Measurements from ENCODE around the gene DCUN1D3.

Gene DCUN1D3

DNA sequence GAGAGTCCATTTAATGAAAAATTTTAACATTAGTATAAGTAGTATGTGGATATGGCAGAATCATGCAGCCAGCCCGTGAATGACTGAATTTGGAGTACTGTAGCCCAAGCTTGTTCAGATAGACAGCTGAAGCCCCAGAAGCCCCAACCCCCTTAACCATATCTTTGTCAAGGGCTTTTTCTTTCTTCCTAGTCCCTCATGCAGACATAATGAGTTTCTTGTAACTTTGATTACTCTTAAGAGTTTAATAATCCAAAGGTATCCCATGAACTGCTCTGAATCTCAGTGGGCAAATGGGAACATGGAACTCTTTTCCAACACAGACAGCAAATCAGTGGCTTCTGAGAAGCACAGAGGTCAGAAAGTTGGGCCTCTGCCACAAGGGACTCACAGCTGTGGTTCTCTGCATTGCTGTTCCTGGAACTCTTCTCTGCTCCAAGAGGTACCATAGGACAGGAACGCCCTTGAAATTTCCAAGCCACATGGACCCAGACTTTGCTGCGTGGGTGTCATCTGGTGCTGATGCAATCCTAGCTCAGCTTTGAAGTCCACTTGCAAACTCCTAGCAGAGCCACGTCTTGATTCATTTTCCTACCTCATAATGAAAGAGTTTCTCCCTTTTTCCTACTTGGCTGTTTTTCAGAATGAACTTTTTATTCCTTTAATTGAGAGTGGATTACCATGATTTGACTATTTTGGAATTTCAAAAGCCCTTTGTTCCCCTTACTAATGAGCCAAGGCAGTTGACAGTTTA lies 18.5 kb upstream of the DCUN1D3 start:
- DNase-seq, result no peak

DNA sequence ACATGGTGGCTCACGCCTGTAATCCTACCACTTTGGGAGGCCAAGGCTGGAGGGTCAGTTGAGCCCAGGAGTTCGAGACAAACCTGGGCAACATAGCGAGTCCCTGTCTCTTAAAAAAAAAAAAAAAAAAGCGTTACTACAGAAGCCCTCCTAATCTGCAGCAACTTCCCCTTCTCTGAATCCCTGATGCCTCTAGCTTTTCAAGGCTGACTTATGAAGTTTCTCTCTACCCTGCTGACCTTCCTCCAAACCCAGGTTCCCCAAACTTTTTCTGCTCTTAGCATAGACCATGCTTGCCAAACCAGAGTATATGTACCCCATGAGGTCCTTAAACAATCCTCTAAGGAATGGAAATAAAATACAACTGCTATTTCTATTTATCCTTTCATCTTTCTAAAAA lies 16.8 kb upstream of the DCUN1D3 start:
- DNase-seq, result no peak

DNA sequence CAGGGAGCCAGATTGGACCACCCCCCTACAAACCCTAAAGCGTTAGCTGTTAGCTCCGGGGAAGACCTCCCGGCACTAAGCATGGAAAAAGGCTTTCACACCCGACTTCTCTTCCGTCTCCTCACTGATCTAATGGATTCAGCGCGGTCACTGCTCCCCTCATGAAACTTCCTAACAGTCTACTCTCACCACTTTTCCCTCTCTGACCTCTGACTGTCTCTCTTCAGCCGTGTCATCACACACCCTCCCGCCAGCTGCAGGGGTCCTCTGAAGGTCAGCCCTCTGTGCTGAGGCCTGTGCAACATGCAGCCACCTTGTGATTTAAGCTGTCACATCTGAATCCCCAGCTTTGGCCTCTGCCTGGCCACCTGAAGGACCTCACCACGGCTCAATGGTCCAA lies 16.1 kb upstream of the DCUN1D3 start:
- no peak for DNase-seq

DNA sequence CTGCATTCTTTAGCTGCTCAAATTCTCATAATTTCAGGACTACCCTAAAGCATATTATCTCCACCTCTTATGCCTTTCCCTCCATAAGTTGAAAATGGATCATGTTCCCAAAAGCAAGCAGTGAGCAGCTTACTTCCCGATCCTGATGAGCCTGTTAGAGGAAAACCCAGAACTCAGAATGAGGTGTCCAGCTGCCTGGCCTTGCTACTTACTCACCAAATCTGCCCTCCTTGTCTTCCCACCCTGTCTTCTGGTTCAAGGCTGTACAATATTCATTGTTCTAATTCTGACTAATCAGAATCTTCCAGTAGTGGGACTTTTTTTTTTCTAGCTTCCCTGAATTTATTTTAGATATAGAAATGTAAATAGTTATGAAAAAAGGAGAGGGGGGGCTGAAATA lies 11.2 kb upstream of the DCUN1D3 start:
- DNase-seq, result no peak

DNA sequence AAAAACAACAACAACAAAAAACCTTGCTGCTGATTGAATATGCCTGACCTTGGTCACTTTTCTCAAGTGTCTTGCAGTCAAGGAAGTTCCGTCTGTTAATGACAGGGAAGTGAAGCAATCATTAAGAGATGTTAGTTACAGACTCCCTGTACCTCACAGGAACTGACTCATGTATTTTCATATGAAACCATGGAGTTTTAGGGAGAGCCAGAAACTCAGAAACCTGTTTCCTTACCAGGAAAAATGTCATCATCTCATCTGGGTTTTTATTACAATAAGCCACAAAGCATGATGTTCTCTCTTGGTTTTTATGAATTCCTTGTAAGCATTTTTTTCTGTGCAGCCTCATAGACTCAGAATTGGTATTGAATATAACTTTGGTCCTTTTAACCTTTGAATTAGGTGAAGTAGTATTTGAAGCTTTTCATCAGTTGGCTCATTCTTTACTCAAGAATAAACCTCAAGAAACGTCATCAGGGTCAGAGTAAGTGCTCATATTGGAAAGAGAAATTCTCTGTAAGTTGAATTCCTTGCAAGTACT lies 10.7 kb upstream of the DCUN1D3 start:
- DNase-seq, result no peak

DNA sequence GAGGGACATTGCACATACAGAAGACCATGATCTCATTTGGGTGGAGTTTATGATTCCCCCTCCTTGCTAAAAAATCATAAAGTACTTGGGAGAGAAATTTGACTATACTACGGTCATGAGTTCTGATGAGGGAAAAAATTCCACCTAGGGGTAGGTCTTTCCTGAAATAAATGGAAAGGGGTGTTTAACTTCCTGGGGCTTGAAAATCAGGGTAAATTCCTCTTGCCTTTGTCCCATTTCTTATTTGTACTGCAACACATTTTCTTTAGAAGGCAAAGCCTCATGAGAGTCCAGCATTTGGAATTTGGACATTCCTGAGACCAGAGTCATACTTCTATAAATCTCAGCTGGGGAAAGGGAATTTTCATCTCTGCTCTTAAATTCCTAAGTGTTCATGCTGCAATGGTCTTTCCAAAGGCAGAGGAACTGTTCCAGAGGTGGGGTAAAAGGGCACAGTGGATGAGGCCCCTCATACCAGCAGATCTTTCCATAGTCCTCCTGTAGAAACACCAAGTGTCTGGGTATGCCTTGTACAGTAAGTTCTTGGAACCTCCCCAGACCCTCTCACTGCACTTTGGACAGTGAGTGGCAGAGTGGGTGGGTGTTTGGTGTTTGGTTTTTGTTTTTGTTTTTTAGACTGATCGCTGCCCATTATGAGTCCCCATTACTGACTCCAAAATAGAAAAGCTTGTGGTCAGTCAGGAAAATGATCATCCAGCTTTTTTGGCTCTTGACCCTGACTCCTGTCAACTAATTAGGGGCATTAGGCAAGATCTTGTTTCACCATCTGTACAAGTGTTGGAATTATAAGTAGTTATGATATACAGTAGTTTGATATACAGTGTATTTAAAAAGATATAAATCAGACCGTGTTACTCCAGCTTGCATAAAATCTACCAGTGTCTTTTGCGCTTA lies 6.4 kb upstream of the DCUN1D3 start:
- no peak for DNase-seq

DNA sequence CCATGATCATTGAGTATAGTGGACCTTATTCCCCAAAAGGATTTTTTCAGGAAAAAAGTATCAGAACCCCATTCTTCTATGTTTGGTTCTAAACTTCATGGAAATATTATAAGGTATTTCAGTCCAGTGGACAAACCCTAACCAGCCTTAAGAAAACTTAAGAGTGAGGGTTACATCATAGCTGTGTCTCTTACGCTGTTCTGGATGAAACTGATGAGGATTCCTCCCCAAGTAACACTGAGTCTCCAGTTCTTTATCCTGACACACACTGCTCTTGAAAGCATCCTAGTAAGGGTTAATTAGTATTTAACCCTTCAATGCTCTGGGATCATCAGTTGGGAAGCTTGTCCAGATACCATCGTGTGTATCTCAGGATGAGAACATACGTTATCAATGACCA lies 5.4 kb upstream of the DCUN1D3 start:
- DNase-seq, result no peak

DNA sequence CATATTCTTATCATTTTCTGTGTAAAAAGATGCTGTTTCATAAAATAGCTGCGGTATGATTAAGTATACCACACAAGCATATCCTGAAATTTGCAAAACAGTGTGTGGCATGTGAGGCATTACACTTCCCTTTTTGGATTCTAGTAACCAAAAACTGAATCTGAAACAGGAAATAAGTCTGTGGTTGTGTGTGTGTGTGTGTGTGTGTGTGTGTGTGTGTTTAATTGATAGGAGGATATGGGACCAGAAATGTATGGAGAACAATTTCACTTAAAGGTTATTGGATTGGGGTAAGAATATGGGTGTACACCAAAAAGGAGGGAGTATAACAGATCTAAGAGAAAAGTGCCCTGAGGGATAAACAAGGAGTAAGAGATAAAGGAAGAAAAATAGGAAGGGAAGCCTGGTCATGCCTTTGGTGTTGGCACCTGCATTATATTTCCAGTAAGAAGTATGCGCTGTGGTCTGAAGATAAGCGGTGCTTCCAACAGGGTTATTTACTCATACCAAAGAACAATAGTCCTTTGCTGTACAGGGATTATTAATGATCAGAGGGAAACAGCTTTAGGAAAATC lies 4.4 kb upstream of the DCUN1D3 start:
- no peak for DNase-seq

DNA sequence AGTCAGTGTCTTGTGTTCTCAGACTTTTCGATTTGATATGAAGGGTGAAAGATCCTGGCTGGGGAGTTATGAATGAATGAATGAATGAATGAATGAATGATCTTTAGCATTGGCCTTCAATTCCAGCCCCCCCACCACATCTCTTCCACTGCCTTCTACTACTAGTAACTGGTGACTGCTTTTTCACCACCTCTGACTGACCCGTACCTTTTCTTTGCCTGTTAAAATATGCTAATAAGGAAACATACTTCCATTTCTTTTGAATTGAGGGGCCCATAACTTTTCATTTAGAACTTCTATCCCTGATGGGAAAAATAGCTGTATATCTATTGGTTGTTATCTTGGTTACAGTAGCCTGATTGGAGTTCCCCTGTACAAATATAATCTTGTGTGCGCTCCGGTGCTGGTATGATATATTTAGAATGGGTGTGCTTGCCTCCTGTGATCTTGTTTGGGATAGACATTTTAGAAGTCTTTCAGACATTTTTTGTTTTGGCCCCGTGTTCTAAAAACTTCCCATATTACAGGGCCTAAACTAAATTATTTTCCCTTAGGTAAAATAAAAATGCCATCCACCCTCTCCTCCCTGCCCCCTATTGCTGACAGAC lies 3.8 kb upstream of the DCUN1D3 start:
- DNase-seq, result no peak

DNA sequence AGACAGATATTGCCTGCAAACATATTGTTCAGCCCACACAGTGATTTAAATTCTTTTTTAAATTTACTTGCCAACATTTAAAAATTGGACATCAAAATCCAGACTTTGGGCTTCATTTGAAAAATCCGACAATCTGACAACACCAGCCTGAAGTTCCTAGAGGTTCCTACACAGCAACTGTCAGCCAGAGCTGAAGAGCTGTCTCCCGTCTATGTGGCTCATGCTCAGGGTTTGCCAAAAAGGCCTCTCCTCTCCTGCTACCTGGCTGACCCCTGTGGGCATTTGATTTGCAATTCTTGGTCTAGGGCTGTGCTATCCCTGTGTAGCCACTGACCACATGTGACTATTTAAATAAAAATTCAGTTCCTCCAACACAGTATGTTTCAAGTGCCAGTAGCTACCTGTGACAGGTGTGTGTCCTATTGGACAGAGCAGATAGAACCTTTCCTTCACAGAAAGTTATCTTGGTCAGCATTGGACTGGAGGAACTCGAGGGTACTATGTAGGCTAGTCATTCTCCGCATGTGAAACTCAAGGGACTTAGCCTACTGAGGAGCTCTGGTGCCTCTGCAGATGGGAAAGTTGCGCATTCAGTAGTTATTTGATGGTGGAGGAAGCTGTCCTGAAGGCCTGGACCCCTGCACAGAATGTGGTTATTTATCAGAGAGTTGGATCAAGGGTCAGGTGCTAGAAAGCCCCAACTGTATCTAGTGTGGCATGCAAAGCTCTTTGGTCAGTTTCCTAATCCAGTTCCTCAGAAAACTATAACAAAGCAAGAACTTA lies 3.1 kb upstream of the DCUN1D3 start:
- no peak for DNase-seq

DNA sequence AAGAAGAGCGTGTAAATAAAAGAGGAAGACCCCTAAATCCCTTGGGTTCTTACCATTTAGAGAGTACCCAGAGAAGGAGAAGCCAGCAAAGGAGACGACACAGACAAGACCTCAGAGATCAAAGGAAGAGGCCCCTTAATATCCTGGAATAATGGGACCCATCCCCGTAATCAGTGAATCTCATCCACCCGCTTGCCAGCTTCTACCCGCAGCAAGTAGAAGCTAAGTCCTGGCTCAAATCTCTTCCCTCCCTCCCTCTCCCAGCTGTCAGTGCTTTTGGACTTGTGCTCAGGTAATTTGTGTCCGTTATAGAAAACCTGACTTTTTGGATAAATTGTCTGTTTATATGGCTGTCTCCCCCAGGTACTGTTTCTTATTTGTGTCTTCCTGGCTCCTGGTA lies 2.3 kb upstream of the DCUN1D3 start:
- DNase-seq, result no peak

DNA sequence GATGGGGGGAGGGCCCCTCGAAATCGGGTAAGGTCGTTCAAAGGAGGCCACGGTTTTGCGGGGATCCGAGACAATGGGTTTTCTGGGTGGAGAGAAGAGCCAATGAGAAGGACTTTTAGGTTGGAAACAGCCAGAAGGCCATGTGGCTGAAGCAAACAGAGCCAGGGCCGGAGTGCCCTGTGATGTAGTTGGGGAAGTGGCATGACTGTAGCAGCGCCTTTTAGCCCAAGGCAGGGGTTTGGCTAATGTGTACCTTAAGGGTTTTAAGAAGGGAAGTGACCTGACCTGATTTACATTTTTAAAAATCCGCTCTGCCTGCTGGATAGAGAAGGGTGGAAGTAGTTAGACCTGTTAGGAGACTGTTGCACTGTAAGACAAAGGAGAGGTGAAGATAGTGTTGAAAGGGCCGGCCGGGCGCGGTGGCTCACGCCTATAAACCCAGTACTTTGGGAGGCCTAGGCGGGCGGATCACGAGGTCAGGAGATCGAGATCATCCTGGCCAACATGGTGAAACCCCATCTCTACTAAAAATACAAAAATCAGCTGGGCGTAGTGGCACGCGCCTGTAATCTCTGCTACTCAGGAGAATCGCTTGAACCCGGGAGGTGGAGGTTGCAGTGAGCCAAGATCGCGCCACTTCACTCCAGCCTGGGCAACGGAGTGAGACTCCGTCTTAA lies 1.4 kb upstream of the DCUN1D3 start:
- peak; percentile 6 for DNase-seq

DNA sequence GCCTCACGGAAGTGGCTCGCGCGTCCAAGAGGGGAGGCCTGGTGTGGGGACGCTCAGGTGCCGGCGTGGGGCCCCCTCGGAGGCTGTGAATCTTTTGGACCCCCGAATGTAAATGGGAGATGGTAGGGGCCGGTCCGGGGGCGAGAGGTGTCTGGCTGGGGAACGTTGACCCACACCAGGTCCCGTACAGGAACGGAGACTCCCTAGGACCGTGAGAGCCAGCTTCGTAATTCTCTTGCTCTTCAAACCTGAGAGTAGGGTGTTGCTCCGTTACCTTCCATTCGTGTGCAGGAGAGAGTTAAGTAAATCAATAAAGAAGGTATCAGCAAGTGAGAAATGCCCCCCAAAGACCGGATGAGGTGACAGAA lies 894 bp upstream of the DCUN1D3 start:
- DNase-seq, result no peak

DNA sequence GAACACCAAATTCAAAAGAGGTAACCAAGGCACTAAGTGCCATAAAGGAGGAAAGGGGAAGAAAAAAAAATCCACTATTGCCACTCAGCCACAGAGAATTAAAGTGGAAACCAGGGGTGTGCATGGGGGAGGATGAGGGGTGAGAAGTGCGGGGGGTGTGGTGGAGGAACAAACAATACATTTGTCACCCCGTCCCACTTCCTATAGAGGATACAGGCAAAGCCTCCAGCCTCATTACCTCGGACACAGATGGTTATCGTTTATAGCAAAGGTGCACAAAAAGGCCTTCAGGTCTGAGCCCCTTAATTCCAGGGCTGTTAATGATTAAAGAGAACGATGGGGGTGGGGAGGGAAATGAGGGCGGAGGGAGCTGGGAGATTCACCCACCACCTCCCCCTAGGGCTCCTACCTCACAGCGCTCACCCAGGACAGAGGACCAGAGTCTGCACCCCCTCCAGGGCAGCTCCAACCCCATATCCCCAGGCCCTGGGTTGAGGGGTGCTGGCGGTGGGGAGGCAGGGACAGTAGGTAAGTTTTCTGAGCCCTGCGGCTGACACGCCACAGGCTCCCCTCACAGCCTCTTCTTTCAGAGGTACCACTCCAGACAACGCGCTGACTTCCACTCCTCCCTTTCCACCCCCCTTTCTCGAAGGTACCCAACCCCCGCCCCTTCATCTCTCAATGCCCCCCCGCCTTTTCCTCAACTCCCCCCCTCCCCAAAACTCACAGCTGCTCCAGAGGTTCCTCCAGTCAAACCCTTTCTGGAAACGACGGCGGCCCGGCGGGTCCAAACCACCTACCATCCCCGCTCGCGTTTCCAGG lies 470 bp downstream of the DCUN1D3 start:
- no peak for DNase-seq

DNA sequence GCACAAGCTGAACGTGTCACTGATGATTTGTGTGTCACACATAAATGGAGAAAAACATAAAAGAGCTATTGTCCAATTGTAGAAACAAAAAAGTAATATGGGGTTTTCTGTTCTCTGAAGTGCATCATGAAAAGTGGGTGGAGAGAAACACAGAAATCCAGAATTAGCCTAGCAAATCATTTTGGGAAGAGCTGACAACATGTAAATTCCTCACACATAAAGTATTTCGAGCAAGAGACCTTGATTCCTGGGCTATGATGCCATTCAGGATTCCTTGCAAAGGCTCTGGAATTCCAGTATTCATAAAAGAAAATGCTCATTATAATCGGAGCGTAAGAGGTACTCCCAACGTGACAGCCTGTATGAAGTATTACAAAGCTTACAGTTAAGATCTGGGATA lies 1.1 kb downstream of the DCUN1D3 start:
- DNase-seq, result no peak

DNA sequence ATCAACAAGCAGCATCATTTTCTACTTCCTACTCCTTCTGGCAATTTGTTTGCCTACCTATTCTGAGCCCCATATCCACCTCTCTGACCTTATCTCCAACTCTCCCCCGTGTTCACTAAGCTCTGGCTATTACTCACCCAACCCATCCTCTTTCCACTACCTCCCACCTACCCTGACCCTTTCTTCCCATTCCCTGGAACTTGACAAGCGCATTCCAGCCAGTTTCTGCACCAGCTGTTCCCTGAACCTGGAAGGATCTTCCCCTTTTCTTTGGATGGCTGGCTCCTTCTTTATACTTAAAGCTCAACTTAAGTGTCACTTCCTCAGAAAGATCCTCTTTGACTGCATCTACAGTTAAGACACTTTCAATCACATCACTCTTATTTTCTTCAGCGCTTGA lies 2.2 kb downstream of the DCUN1D3 start:
- no peak for DNase-seq

DNA sequence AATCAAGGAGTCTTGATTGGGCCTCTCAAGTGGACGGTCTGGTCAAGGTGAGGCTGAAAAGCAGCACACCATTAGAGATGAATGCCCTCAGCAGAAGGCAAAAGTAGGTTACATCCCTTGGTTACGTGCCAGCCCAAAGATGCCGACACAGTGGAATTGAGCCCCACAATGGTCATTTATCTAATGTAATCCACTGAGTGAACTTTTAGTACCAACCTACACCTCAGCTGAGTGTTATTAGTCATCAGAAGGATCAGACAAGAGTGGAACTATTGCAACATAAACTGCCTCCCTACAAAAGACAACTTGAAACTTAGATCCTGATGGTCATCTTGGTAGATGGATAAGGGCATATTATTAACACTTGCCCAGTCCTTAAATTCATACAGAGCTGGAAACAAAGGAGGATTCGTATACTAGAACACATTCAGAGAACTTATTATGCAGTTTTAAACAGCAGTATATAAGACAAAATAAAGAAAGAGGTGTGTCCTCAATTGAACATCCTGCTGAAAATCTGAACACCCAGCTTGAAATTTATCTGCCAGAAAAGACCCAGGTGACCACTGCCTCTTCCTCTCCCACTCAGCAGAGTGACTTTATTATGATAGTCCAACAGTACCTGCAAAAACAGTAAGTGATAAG lies 2.8 kb downstream of the DCUN1D3 start:
- no peak for DNase-seq

DNA sequence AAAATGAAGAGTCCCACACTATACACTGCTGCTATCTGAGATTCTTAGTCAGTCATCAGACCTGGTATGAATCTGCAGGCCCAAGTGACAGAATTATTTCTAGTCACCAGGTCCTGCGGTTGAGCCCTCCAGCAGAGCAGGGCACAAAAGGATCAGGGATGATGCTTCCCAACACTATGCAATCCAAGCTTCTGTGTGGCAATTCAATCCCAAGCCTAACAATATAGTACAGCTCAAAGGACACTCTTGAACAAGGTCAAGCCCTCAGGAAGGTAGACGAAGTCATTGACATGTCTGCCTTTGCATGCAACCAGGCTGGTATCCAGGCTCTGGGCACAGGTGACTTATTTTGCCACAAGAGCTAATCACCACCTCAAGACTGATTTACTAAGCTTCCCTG lies 5.8 kb downstream of the DCUN1D3 start:
- DNase-seq, result no peak

DNA sequence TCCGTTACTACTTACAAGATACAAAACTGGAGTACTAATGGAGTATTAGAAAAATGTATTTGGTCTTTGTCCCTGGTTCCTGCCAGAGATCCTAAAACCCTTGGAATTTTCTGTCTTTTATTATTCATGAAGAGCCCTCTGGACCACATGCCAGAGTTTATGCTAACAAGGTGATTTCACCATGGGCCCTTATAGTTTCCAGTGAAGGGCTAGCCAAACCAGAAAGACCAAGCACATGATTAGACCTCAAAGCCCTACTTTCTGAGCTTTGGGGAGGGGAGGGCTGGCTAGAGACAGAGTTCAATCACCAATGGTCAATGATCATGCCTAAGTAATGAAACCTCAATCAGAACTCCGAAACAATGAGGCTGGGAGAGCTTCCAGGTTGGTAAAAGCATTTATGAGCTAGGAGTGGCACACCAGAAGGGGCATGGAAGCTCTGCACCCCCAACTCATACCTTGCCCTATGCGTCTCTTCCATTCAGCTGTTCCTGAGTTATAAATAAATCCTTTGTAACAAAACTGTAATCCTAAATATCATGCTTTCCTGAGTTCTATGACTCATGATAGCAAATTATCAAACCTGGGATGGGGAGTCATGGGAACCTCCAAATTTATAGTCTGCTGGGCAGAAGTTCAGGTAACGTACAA lies 10.4 kb downstream of the DCUN1D3 start:
- no peak for DNase-seq

DNA sequence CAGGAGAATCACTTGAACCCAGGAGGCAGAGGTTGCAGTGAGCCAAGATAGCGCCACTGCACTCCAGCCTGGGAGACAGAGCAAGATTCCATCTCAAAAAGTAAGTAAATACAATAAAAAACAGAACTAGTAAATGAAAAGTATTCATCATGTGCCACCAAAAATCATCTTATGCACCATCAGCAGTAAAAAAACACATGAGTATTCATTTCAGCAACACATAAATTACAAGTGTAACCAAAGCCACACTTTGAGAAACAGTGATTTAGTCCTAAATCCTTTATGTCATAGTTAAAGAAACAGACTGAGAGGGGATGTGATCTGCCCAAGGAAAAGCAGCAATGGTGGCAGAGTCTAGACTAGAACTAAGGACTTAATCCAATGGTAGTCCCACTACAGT lies 13.0 kb downstream of the DCUN1D3 start:
- DNase-seq, result no peak
